Astrocyte (in vitro differentiated cells and primary cell): ENCODE measurements around the gene IFNG-AS1.

Source experiments
- EZH2 ChIP-seq: IDR thresholded peaks from 2 replicates; pipeline ENCODE4 v1.6.1; 2012; ENCODE audit warnings: mild to moderate bottlenecking, low read length, inconsistent platforms; ENCODE audit not compliant: insufficient read depth
- TF ChIP-seq, protein P1 (sequence below): IDR thresholded peaks from 2 replicates; pipeline ENCODE4 v1.5.1; 2011; ENCODE audit warnings: low read depth, mild to moderate bottlenecking, inconsistent platforms, low read length, moderate library complexity; ENCODE audit not compliant: insufficient read depth

DNA sequence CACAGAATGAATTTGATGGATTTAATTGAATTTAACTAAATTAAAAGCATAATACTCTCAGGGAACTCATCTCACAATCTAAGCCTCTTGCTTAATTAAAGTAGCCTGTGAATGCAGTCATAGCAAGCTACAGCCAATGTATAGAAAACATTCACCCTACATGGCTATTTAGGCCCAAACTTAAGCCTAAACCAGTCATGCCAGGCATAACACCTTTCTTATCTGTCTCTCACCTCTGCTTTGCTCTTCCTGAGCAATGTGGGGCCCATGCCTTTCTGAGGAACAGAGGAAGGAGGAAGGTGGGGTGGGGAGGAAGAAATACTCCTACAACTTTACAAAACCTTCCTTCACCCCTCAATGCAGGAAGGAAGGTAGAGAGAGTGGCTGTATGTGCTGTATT, 29.1 kb downstream of the IFNG-AS1 start:
- TF ChIP-seq, protein P1, sequence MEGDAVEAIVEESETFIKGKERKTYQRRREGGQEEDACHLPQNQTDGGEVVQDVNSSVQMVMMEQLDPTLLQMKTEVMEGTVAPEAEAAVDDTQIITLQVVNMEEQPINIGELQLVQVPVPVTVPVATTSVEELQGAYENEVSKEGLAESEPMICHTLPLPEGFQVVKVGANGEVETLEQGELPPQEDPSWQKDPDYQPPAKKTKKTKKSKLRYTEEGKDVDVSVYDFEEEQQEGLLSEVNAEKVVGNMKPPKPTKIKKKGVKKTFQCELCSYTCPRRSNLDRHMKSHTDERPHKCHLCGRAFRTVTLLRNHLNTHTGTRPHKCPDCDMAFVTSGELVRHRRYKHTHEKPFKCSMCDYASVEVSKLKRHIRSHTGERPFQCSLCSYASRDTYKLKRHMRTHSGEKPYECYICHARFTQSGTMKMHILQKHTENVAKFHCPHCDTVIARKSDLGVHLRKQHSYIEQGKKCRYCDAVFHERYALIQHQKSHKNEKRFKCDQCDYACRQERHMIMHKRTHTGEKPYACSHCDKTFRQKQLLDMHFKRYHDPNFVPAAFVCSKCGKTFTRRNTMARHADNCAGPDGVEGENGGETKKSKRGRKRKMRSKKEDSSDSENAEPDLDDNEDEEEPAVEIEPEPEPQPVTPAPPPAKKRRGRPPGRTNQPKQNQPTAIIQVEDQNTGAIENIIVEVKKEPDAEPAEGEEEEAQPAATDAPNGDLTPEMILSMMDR, result no peak
- TF ChIP-seq EZH2, result no peak
